ENCODE data around the gene FNIP2.

FNIP2 gene

GRCh38 chr4:158845311-158846041 is 76.7 kb downstream of the FNIP2 start:
- no peak for DNase-seq

- no peak for DNase-seq
These were observed 78.7 kb downstream of the FNIP2 start for GRCh38 chr4:158847535-158847934.

- no peak for DNase-seq
These were observed 80.9 kb downstream of the FNIP2 start for GRCh38 chr4:158849681-158850080.

- DNase-seq: no peak
These were observed 81.5 kb downstream of the FNIP2 start for GRCh38 chr4:158850371-158850770.

GRCh38 chr4:158850800-158851644 is 82.2 kb downstream of the FNIP2 start:
- no peak for DNase-seq

- no peak for DNase-seq
These were observed 85.4 kb downstream of the FNIP2 start for GRCh38 chr4:158854236-158854635.

GRCh38 chr4:158856852-158857251 is 88.0 kb downstream of the FNIP2 start:
- no peak for DNase-seq

GRCh38 chr4:158857951-158858350 is 89.1 kb downstream of the FNIP2 start:
- DNase-seq: no peak

- no peak for DNase-seq
These were observed 89.8 kb downstream of the FNIP2 start for GRCh38 chr4:158858410-158859199.

- DNase-seq: no peak
These were observed 90.8 kb downstream of the FNIP2 start for GRCh38 chr4:158859661-158860060.

GRCh38 chr4:158860856-158861255 is 92.0 kb downstream of the FNIP2 start:
- no peak for DNase-seq

GRCh38 chr4:158861281-158861680 is 92.5 kb downstream of the FNIP2 start:
- DNase-seq: no peak

- DNase-seq: no peak
These were observed 92.9 kb downstream of the FNIP2 start for GRCh38 chr4:158861766-158862165.

GRCh38 chr4:158863296-158863695 is 94.5 kb downstream of the FNIP2 start:
- DNase-seq: no peak

GRCh38 chr4:158865520-158866177 is 96.8 kb downstream of the FNIP2 start:
- DNase-seq: no peak

- no peak for DNase-seq
These were observed 100.2 kb downstream of the FNIP2 start for GRCh38 chr4:158869001-158869400.

GRCh38 chr4:158869761-158870160 is 100.9 kb downstream of the FNIP2 start:
- no peak for DNase-seq

GRCh38 chr4:158870282-158870625 is 101.4 kb downstream of the FNIP2 start:
- DNase-seq: no peak

- no peak for DNase-seq
These were observed 102.0 kb downstream of the FNIP2 start for GRCh38 chr4:158870626-158871334.

GRCh38 chr4:158871335-158871724 is 102.5 kb downstream of the FNIP2 start:
- no peak for DNase-seq

GRCh38 chr4:158873795-158874401 is 105.1 kb downstream of the FNIP2 start:
- DNase-seq: no peak

GRCh38 chr4:158875026-158875425 is 106.2 kb downstream of the FNIP2 start:
- no peak for DNase-seq

All from effector CD4-positive, alpha-beta T cell (primary cell).